ENCODE results near the gene NR2E3.
"Not testable (repeated sequence)": the region's sequence is repeated elsewhere in the genome, so short reads cannot be mapped to it uniquely, and the experiment has no call there.

NR2E3 gene

DNA sequence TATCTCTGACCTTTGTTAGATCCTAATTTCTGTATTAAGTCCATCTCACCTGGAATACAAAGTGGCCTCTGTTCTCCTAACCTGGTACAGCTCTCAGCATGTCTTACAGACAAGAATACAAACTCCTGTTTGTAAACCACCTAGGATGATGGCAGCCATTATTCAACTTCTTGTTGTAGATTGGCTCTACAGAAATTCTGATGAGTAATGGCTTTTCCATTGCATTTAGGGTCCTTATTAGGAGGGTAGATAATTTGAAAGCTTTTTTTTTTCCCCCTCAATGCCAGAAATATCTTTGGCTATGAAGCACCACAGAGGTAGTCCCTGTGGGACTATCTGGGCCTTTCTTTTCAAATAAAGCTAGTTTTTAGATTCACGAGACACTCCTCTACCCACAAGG is 9.8 kb downstream of the NR2E3 start:
- no peak for DNase-seq

GRCh38 chr15:71821547-71822129 is 11.3 kb downstream of the NR2E3 start:
- DNase-seq, result no peak

DNA sequence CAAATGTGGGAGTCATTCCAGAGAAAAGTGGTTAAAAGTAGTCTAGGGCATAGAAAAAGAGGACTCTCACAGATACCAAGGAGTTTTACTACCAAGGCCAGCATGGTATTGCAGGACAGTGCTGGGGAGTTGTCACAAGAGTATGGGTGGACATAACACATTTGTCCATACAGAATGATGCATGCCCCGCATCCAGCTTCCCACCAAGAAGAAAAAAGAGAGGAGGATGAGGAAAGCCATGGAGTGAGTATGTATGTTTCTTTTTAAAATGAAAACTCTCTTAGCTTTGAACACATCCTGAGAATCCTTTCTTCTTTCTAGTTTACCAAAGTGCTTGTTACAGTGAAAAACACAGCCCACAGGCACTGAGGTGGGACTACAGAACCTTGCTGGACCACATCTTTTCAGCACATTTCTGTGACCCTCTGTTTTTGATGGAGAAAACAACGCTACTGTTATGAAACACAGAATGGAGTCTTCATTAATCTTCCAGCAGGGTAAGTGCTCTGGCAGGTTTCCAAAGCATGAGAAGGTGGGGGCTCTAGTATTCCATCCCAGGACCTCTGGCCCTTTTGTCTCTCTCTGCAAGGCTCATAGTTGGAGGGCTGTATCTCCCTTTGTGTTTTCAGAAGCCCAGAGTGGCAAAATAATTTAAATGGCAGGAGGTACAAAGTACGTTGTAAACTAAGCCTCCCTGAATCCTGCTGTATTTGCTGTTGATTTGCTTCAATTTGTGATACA is 12.7 kb downstream of the NR2E3 start:
- no peak for DNase-seq

DNA sequence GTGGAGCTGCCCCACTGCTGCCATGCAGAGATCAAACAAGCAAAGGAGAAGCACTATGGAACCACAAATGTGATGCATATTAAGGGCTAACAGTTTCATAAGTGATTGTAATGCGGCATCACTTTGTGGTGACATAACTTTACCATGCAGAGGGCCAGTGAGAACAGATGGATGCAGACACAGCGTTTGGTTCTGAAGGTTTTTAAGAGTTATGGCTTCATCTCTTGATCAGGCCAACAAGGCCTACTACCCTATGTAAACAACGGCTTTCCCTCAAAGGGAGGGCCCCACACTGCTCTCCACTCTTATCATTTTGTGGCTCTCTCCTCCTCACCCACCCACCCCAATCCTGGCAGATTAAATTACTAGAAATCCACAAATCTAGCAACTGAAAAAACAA is 13.4 kb downstream of the NR2E3 start:
- DNase-seq, result no peak

- no peak for DNase-seq
Observed at GRCh38 chr15:71825021-71825730, 14.8 kb downstream of the NR2E3 start.

- DNase-seq, result no peak
Observed at GRCh38 chr15:71826196-71826595, 15.8 kb downstream of the NR2E3 start.

- DNase-seq, result no peak
Observed at GRCh38 chr15:71830981-71831380, 20.6 kb downstream of the NR2E3 start.

DNA sequence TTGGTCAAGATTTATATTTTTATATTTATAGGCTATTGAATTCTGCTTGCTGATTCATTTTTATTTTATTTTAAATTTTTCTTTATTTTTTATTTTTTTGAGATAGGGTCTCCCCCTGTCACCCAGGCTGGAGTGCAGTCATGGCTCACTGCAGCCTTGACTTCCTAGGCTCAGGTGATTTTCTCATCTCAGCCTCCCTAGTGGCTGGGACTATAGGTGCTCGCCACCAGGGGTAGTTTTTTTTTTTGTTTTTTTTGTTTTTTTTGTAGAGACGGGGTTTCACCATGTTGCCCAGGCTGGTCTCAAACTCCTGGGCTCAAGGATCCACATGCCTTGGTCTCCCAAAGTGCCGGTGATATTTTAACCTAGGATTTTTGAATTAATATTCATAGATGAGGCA is 31.2 kb downstream of the NR2E3 start:
- DNase-seq, result no peak

DNA sequence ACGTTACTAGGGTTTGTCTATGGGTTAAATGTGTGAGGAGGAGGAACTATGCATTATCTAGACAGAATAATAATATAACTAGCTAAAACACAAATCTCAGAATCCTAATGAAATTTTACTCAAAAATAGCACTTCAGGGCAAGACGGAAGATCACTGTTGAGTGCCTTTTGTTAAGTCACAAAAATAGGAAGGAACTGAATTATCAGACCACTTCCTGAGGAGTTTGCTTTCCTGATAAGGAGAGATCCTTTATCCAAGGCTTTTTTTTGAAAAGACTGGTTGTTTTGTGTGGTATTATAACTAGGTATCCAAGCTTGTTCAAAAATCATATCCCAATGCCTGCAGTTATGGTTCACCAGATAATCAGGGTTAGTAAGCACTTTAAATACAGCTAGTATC is 34.6 kb downstream of the NR2E3 start:
- DNase-seq, result no peak

DNA sequence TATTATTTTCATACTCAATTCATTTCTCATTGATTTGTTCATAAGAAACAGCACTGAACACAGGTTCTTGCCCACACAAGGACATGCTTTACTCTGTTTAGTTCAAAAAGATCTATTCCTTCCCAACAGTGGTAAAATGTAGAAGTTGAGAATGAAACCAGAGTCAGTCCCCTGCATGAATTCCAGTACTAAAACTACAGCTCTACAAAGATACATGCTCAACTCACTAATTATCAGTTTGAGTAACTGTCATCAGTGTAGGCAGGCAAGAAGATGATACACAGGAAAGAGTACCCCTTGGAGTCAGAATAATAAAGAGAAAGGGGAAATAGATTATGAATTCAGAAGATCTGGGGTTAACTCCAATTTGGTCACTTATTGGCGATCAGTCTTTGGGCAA is 43.2 kb downstream of the NR2E3 start:
- DNase-seq, result no peak

DNA sequence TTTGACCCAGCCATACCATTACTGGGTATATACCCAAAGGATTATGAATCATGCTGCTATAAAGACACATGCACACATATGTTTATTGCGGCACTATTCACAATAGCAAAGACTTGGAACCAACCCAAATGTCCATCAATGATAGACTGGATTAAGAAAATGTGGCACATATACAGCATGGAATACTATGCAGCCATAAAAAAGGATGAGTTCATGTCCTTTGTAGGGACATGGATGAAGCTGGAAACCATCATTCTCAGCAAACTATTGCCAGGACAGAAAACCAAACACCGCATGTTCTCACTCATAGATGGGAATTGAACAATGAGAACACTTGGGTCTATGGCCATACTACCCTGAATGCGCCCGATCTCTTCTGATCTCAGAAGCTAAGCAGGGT is 47.9 kb downstream of the NR2E3 start:
- not testable (repeated sequence) for DNase-seq

All from NCI-H446 treated with DMSO at 0.1 percent for 48 hours (cell line).